ENCODE measurements around the gene TEX30. TPM values are rescaled to one million over a fixed set of nuclear protein-coding genes. Genes with fewer than 3 reads are reported as not detected.

TEX30 gene
- polyA plus RNA-seq, 1 experiment, result 13.0 TPM

GRCh38 chr13:102751886-102752285 is 21.7 kb downstream of the TEX30 start:
- POLR2A ChIA-PET, result no interaction called here
- H3K4me3 ChIP-seq (ENCODE audit: low read depth, low read length), result no peak overlapping the region
- no peak overlapping the region for H3K27ac ChIP-seq (ENCODE audit: low read depth, low read length)
- CTCF ChIA-PET, result interaction anchor here (0.6 kb wide), 1 partner anchor 326 kb away, joined by 4 read pairs; no protein-coding TSS in a partner anchor
- no peaks in the 10 kb centered on the region for H3K27me3 ChIP-seq (ENCODE audit: control insufficient read depth, insufficient read depth, low read length)
- H3K9me3 ChIP-seq (ENCODE audit: control insufficient read depth, insufficient read depth, low read length), result no peaks in the 10 kb centered on the region; the same call in 1 of the 2 replicates
- no peak for TF ChIP-seq CTCF (IDR thresholded peaks at IDR 0.05; ENCODE audit: low read depth, low read length)
- DNase-seq (ENCODE audit: low read depth, low spot score), result no peak

DNA sequence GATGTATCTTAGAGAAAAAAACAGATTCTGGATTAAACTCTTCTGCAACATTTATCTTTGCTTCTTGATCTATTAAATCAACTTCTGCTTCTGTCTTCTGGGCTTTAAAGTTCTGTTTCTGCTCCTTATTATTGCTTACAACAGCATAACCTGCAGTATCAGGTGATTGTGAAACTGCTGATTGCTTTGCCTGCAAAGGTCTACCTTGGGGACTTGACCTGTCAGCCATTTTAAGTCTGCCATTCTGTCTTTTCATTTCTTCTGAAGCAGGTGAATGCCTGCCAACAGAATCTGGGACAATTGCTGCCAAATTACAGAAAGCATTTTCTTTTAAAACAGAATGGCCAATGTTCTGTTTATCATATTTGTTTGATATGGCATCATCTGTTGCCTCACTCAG is 31.1 kb downstream of the TEX30 start:
- TF ChIP-seq CTCF (IDR thresholded peaks at IDR 0.05; ENCODE audit: low read depth, low read length), result no peak
- CTCF ChIA-PET, result no interaction called here
- POLR2A ChIA-PET, result no interaction called here

GRCh38 chr13:102742101-102742500 is 31.5 kb downstream of the TEX30 start:
- no peak for TF ChIP-seq CTCF (IDR thresholded peaks at IDR 0.05; ENCODE audit: low read depth, low read length)
- CTCF ChIA-PET, result no interaction called here
- no peak for DNase-seq (ENCODE audit: low read depth, low spot score)
- POLR2A ChIA-PET, result no interaction called here
- no peak overlapping the region for H3K27ac ChIP-seq (ENCODE audit: low read depth, low read length)
- no peaks in the 10 kb centered on the region for H3K27me3 ChIP-seq (ENCODE audit: control insufficient read depth, insufficient read depth, low read length)
- H3K9me3 ChIP-seq (ENCODE audit: control insufficient read depth, insufficient read depth, low read length), result no peaks in the 10 kb centered on the region; the same call in 1 of the 2 replicates
- H3K4me3 ChIP-seq (ENCODE audit: low read depth, low read length), result no peak overlapping the region

More for the DNA sequence above, 31.1 kb downstream of the TEX30 start:
- H3K27me3 ChIP-seq (ENCODE audit: control insufficient read depth, insufficient read depth, low read length), result no peaks in the 10 kb centered on the region
- no peak for DNase-seq (ENCODE audit: low read depth, low spot score)
- H3K9me3 ChIP-seq (ENCODE audit: control insufficient read depth, insufficient read depth, low read length), result no peaks in the 10 kb centered on the region; the same call in 1 of the 2 replicates
- no peak overlapping the region for H3K4me3 ChIP-seq (ENCODE audit: low read depth, low read length)
- H3K27ac ChIP-seq (ENCODE audit: low read depth, low read length), result no peak overlapping the region

- Histone ChIP-seq H3K27ac (ENCODE audit: low read depth, low read length) (no peak overlapping the region), H3K27me3 (ENCODE audit: control insufficient read depth, insufficient read depth, low read length) (no peaks in the 10 kb centered on the region), H3K4me3 (ENCODE audit: low read depth, low read length) (no peak overlapping the region), H3K9me3 (ENCODE audit: control insufficient read depth, insufficient read depth, low read length) (no peaks in the 10 kb centered on the region)
- DNase-seq (ENCODE audit: low read depth, low spot score), result no peak
- TF ChIP-seq CTCF (IDR thresholded peaks at IDR 0.05; ENCODE audit: low read depth, low read length), result no peak
- POLR2A ChIA-PET, result no interaction called here
- CTCF ChIA-PET, result interaction anchor here (1.0 kb wide), 1 partner anchor 8 kb away, joined by 3 read pairs; no protein-coding TSS in a partner anchor
Observed at GRCh38 chr13:102729560-102730270, 43.9 kb downstream of the TEX30 start.

DNA sequence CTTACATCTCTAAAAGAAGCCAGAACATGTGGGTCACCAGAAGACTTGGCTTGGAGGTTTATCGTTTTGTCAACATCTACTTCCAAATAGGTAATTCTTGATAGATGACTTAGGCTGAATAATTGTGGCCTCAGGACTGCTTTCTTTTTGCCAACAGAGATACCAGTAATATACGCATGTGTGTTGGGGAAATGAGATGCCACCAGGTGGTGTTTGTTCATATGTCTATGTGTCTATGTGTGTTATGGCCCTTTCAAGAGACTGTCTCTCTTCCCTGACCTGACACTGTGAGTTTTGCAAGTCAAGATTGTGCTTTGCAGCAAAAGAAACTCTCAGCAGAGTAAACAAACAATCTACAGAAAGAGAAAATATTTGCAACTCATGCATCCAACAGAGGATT is 47.2 kb downstream of the TEX30 start:
- H3K27ac ChIP-seq (ENCODE audit: low read depth, low read length), result no peak overlapping the region
- POLR2A ChIA-PET, result no interaction called here
- CTCF ChIA-PET, result interaction anchor here (0.7 to 2.6 kb wide), 2 partner anchors 65 to 147 kb away, joined by 5 to 17 read pairs; no protein-coding TSS in a partner anchor
- no peaks in the 10 kb centered on the region for H3K9me3 ChIP-seq (ENCODE audit: control insufficient read depth, insufficient read depth, low read length)
- no peak overlapping the region for H3K4me3 ChIP-seq (ENCODE audit: low read depth, low read length)
- no peak for TF ChIP-seq CTCF (IDR thresholded peaks at IDR 0.05; ENCODE audit: low read depth, low read length)
- peaks cover 3% of the 10 kb centered on the region for H3K27me3 ChIP-seq (ENCODE audit: control insufficient read depth, insufficient read depth, low read length)
- no peak for DNase-seq (ENCODE audit: low read depth, low spot score)
